22Rv1 (cell line): Measurements from ENCODE around the gene TMEM138.

ENCODE experiments used
- H3K27ac ChIP-seq: fragments of 450-650 bp; 2 replicates; pipeline ENCODE4 v1.5.1; 2017
- CTCF ChIP-seq: fragments of 450-650 bp; IDR thresholded peaks from 2 replicates; pipeline ENCODE4 v1.5.1; 2017; ENCODE audit warnings: mild to moderate bottlenecking
- ZFX ChIP-seq: fragments of 450-650 bp; IDR thresholded peaks from 2 replicates; pipeline ENCODE4 v1.6.1; 2017; ENCODE audit warnings: antibody characterized with exemption, borderline replicate concordance

The TMEM138 gene

GRCh38 chr11:61337706-61338470 lies 24.3 kb upstream of the TMEM138 start:
- no peak overlapping the region for H3K27ac ChIP-seq
- TF ChIP-seq ZFX (no peak), CTCF (no peak)

GRCh38 chr11:61338783-61339489 lies 23.2 kb upstream of the TMEM138 start:
- no peak overlapping the region for H3K27ac ChIP-seq
- no peak for TF ChIP-seq CTCF
- no peak for TF ChIP-seq ZFX

- TF ChIP-seq ZFX (no peak), CTCF (no peak)
- no peak overlapping the region for H3K27ac ChIP-seq
Measured at GRCh38 chr11:61339490-61339878, 22.7 kb upstream of the TMEM138 start.

GRCh38 chr11:61340979-61341378 lies 21.2 kb upstream of the TMEM138 start:
- no peak for TF ChIP-seq CTCF
- TF ChIP-seq ZFX = no peak
- H3K27ac ChIP-seq = no peak overlapping the region

GRCh38 chr11:61341706-61342105 lies 20.5 kb upstream of the TMEM138 start:
- no peak overlapping the region for H3K27ac ChIP-seq
- no peak for TF ChIP-seq ZFX
- no peak for TF ChIP-seq CTCF

GRCh38 chr11:61342207-61342803 lies 19.9 kb upstream of the TMEM138 start:
- H3K27ac ChIP-seq = no peak overlapping the region
- no peak for TF ChIP-seq CTCF
- TF ChIP-seq ZFX = no peak
